NCI-H1694 (cell line): ENCODE measurements around the gene NR3C1.

Experiments
- DNase-seq: peaks from one replicate; lab custom pipeline; 2025; lab: John Stamatoyannopoulos, UW

NR3C1 gene

DNA sequence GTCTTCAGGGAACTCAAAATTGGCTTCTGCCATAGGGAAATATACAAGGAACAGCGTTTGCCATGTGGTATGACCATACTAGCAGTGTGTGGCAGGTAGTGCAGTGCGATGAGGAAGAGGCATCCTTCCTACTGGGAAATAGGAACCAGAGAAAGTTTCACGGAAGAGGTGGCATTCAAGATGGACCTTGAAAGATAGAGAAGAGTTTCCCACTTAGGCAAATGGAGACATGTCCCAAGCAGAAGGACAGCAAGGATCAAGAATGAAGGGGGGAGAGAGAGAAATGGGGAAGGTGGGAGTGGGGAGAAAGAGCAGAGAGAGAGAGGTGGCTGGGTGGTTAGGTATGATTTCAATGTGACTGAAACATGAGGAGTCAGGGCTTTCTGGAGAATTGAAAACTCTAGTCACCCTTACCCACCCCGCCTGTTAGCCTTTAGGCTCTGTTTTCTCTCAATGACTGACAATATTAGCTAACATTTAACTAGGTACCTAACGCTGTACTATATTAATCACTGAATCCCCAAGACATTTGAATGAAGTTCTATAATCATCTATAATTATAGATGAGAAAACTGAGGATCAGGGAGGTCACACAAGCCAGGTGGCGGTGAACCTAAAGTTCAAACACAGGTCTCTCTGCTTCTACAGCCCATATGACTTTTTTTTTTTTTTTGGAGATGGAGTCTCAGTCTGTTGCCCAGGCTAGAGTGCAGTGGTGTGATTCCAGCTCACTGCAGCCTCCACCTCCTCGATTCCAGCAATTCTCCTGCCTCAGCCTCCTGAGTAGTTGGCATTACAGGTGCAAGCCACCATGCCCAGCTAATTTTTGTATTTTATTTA lies 171.3 kb downstream of the NR3C1 start:
- DNase-seq: no peak

DNA sequence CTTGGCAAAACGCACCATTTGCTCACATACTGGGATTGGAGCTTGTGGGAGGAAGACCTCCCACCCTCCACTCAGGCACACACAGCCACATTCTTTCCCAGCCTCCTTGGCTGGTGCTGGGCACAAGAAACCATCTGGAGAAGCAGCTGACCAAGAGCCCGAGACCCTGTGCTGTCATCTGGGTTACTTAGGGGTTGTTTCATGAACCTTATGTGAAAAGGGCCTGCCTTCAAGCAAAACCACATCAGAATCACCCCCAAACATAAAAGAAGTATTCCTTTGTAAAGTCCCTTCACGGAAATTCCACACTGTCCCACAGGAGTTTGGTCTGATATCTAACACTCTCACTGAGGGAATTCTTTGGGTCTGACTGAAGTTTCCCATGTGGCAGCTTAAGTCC lies 172.1 kb downstream of the NR3C1 start:
- no peak for DNase-seq

DNA sequence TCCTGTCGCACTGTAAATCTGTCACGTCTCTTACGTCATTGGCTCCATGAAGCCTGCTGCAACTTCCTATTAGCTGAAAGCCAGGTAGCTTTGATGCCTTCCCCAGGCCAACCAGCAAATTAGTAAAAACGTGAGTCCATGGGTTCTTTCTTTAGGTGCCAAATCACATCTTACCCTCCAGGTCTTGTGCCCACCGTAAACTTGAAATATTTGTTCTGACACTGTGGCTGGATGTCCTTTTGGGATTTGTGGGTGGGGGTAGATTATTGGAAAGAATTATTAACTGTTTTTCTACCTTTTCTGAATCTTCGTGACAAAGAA lies 172.8 kb downstream of the NR3C1 start:
- DNase-seq: no peak

DNA sequence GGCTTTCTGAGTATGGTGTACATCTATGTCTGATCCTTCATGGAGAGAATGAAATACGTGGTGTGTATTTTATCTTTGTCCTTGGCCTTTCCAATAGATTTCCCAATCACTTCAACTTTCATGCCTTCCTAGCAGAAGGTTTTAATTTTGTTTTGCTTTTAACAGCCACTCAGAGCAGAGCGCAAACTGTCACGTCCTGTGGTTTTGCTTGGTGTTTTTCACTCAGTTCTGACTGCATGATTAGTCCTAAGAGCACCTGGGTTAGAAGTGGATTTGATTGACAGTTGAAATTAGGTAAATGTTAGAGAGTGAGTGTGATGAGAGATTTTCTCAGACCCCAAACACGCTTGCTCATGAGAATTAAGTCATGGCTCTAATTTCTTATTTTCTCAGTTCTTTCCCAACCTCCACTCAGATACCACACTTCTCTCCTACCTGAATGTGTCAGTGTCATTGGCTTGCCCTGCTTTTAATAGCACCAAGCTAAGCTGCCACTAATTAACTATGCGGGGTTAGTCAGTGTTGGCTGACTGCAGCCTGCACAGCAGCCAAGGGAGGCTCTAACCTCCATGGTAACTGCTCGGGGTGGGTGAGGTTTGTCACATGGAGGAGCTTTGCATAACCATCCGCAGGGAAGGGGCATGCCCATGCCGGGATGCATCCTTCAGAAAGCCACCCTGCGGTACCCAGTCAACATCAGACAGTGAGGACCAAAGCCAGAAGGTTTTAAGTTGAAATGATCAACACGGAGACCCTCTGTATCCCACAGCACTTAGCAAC lies 173.4 kb downstream of the NR3C1 start:
- peak; percentile 17 for DNase-seq

DNA sequence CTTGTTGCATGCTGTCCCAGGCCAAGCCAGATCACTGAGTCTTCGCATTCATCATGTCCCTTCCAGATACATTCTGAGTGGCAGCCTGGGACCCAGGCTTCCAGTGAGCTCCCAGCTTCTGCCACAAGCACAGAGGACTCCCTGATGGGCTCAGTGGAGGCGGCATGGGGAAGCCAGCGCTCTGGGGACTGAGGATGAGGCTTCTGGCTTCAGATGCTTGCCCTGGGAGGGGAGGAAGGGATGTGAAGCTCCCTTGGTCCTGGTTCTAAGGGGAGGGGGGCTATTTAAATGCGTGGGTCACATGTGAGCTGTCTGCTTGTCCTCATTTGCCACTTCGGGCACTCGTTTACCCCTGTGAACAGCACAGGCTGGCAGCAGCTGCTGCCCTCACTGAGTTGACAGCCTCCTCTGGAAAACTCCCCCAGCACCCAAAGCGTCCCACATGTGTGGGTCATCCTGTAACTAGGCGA lies 174.0 kb downstream of the NR3C1 start:
- peak; percentile 65 for DNase-seq

DNA sequence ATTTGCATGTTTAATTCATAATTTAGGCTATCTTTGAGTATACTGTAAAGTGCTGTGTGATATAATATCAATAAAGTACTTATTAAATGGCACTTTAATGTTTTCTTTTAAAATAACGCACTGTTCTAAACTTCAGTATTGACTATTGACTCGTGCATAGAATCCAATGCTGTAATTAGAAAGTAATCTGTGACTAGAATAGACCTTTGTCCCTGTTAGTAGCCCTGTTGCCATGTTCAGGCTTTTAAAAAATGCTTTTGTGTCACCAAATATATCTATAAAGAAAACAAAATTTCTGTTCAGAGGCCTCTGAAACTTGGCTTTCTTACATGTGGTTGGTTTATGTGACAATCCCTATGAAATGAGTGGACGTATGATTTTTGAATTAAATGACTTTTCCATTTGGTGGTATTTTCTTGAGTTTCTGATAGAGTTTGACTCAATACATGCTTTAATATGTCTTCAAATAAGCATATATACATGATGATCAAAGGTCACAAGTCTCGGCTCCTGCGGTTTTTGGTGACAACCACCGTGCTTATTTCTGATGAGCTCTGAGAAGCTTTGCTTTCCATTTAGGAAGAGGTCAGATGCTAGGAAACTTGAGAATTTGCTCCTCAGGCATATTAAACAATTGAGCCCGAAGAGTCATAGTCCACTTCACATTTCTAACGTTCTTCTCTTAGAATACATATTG lies 174.7 kb downstream of the NR3C1 start:
- DNase-seq: no peak
